DND-41 (cell line): Measurements from ENCODE around the gene KIFAP3.
A peak's percentile ranks its signal among the peaks of the same experiment; 100 is the strongest.
"Not testable (repeated sequence)": the region's sequence is repeated elsewhere in the genome, so short reads cannot be mapped to it uniquely, and the experiment has no call there.

ENCODE experiments used
- ATAC-seq: fragments of 200-7000 bp; cut with Tn5 transposase; 3 replicates; pipeline ENCODE4 v1.9.1; 2021; ENCODE audit warnings: low read depth; ENCODE audit not compliant: insufficient read depth
- DNase-seq: peaks from one replicate; pipeline ENCODE4 v3.0.0-alpha.2; 2020
- H2AFZ ChIP-seq: 2 replicates; pipeline ENCODE4 v1.6.0; 2012; ENCODE audit warnings: low read depth, low read length
- H3K27ac ChIP-seq: 2 replicates; pipeline ENCODE4 v1.5.1; 2012; ENCODE audit warnings: low read length, inconsistent platforms
- H3K27me3 ChIP-seq: fragments of 200-600 bp; sonication (generic); 2 replicates; pipeline ENCODE4 v1.6.0; 2012; ENCODE audit warnings: low read length, mild to moderate bottlenecking, inconsistent platforms; ENCODE audit not compliant: insufficient read depth, poor library complexity
- H3K36me3 ChIP-seq: 2 replicates; pipeline ENCODE4 v1.5.1; 2012; ENCODE audit warnings: low read length, inconsistent platforms; ENCODE audit not compliant: insufficient read depth
- H3K4me1 ChIP-seq: 2 replicates; pipeline ENCODE4 v1.5.1; 2012; ENCODE audit warnings: mild to moderate bottlenecking, low read length; ENCODE audit not compliant: insufficient read depth
- H3K4me2 ChIP-seq: 2 replicates; pipeline ENCODE4 v1.6.0; 2012; ENCODE audit warnings: mild to moderate bottlenecking, moderate library complexity, low read length, inconsistent platforms; ENCODE audit not compliant: insufficient read depth
- H3K4me3 ChIP-seq, 2 experiments: fragments of 200-600 bp in 1 of 2; shearing (Covaris generic) in 1 of 2; 2 replicates each; pipeline ENCODE4 v1.5.1; 2012 to 2016; ENCODE audit warnings: inconsistent platforms in 2 of 2, low read length in 2 of 2, mild to moderate bottlenecking in 2 of 2, low read depth in 1 of 2, moderate library complexity in 1 of 2
- H3K79me2 ChIP-seq: 2 replicates; pipeline ENCODE4 v1.6.0; 2012; ENCODE audit warnings: low read length, inconsistent platforms; ENCODE audit not compliant: insufficient read depth
- H3K9ac ChIP-seq: 2 replicates; pipeline ENCODE4 v1.6.0; 2012; ENCODE audit warnings: low read depth, mild to moderate bottlenecking, inconsistent platforms, low read length, moderate library complexity
- H3K9me3 ChIP-seq: 2 replicates; pipeline ENCODE4 v1.5.1; 2012; ENCODE audit warnings: low read length, moderate library complexity, mild to moderate bottlenecking, inconsistent platforms; ENCODE audit not compliant: insufficient read depth, severe bottlenecking
- H4K20me1 ChIP-seq: 2 replicates; pipeline ENCODE4 v1.6.0; 2012; ENCODE audit warnings: low read length; ENCODE audit not compliant: insufficient read depth
- CTCF ChIP-seq: IDR thresholded peaks from 2 replicates; pipeline ENCODE4 v1.5.1; 2012; ENCODE audit warnings: borderline replicate concordance, low read length, moderate library complexity, mild to moderate bottlenecking; ENCODE audit not compliant: poor library complexity, severe bottlenecking; ENCODE audit errors: extremely low read depth
- EZH2 ChIP-seq: IDR thresholded peaks from 3 replicates; pipeline ENCODE4 v1.6.1; 2012; ENCODE audit warnings: borderline replicate concordance, low read depth, mild to moderate bottlenecking, moderate library complexity, low read length, inconsistent platforms; ENCODE audit not compliant: severe bottlenecking

KIFAP3 gene

GRCh38 chr1:170074250-170075157, at the start of gene KIFAP3:
Gene KIFAP3 (minus strand): TSS chr1:170074695. CDS start chr1:170074467, 228 bp downstream.
- Histone ChIP-seq H3K4me2 (peak within 1 kb of the TSS; percentile 61), H3K4me3 (peak within 1 kb of the TSS; percentile 88 to 96), H3K9me3 (peaks cover 8% of the 10 kb centered on the region), H3K27me3 (no peaks in the 10 kb centered on the region), H3K79me2 (peaks cover 48% of the 10 kb centered on the region), H3K4me1 (peaks cover 46% of the 10 kb centered on the region), H3K9ac (peak within 1 kb of the TSS; percentile 72), H4K20me1 (no peaks in the 10 kb centered on the region), H2AFZ (peak within 1 kb of the TSS; percentile 97), H3K36me3 (no peaks in the 10 kb centered on the region; the same call in 1 of the 2 replicates), H3K27ac (peak within 1 kb of the TSS; percentile 82)
- peak; percentile 97 for DNase-seq
- ATAC-seq = peak; percentile 97
- TF ChIP-seq CTCF (peak; percentile 79), EZH2 (no peak)

GRCh38 chr1:170122366-170122765, 47.9 kb upstream of the KIFAP3 start:
- ATAC-seq = no peak
- H3K4me2 ChIP-seq = no peak overlapping the region

DNA sequence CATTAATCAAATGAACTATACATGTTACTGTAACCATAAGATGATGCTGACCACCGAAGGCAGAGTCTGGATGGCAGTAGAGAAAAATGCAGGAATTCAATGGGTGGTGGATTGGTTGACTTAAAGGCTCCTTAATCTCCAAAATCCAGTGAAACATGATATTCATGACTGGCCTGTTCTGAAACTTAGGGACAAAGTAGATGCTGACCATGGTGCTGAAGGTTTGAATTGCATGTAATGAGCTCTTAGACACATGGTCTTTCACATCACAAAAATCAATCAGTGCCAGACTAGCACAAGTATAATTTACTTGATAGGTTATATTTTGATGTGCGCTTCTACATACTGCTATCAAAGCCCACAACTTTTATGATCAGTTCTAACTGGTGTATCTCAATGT, 40.4 kb upstream of the KIFAP3 start:
- TF ChIP-seq EZH2 = no peak
- TF ChIP-seq CTCF = no peak
- Histone ChIP-seq H3K4me3 (no peak overlapping the region), H3K79me2 (no peaks in the 10 kb centered on the region), H3K27me3 (no peaks in the 10 kb centered on the region), H3K27ac (no peak overlapping the region), H3K4me1 (no peaks in the 10 kb centered on the region), H3K4me2 (no peak overlapping the region), H3K9me3 (no peaks in the 10 kb centered on the region), H3K36me3 (no peaks in the 10 kb centered on the region), H2AFZ (no peak overlapping the region), H4K20me1 (no peaks in the 10 kb centered on the region), H3K9ac (no peak overlapping the region)
- DNase-seq (peak; percentile 27), ATAC-seq (peak; percentile 61; the same call in 2 of the 3 replicates)

More at GRCh38 chr1:170122366-170122765, 47.9 kb upstream of the KIFAP3 start:
- no peak for TF ChIP-seq EZH2
- no peak for TF ChIP-seq CTCF
- no peaks in the 10 kb centered on the region for H3K4me1 ChIP-seq
- H3K4me3 ChIP-seq = no peak overlapping the region
- no peaks in the 10 kb centered on the region for H3K27me3 ChIP-seq
- no peaks in the 10 kb centered on the region for H3K36me3 ChIP-seq
- DNase-seq = no peak
- no peaks in the 10 kb centered on the region for H3K79me2 ChIP-seq
- no peak overlapping the region for H3K9ac ChIP-seq
- no peaks in the 10 kb centered on the region for H4K20me1 ChIP-seq
- H3K9me3 ChIP-seq = no peaks in the 10 kb centered on the region
- H3K27ac ChIP-seq = no peak overlapping the region
- no peak overlapping the region for H2AFZ ChIP-seq

DNA sequence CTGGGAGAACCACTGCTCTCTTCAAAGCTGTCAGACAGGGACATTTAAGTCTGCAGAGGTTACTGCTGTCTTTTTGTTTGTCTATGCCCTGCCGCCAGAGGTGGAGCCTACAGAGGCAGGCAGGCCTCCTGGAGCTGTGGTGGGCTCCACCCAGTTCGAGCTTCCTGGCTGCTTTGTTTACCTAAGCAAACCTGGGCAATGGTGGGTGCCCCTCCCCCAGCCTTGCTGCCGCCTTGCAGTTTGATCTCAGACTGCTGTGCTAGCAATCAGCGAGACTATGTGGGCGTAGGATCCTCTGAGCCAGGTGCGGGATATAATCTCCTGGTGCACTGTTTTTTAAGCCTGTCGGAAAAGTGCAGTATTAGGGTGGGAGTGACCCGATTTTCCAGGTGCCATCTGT, 38.6 kb upstream of the KIFAP3 start:
- not testable (repeated sequence) for H3K4me2 ChIP-seq, H2AFZ ChIP-seq, H3K36me3 ChIP-seq, H3K9me3 ChIP-seq, DNase-seq, H3K27me3 ChIP-seq, ATAC-seq, H3K4me1 ChIP-seq, H4K20me1 ChIP-seq, H3K79me2 ChIP-seq, H3K27ac ChIP-seq, H3K4me3 ChIP-seq, H3K9ac ChIP-seq
